Trophoblast cell (in vitro differentiated cells and primary cell): ENCODE measurements around the gene SESN1.

Experiments
- DNase-seq, 2 donors: peaks; one replicate each; pipeline ENCODE4 v3.0.0-alpha.2; 2016
- H2AFZ ChIP-seq: 2 replicates; pipeline ENCODE4 v1.6.1; 2013; ENCODE audit warnings: low read length, moderate library complexity, mild to moderate bottlenecking; ENCODE audit not compliant: insufficient read depth, poor library complexity
- H2AK5ac ChIP-seq: 2 replicates; pipeline ENCODE4 v1.6.1; 2013; ENCODE audit warnings: mild to moderate bottlenecking, low read length
- H2BK120ac ChIP-seq: 2 replicates; pipeline ENCODE4 v1.6.1; 2013; ENCODE audit warnings: low read length, mild to moderate bottlenecking, moderate library complexity; ENCODE audit not compliant: insufficient read depth, poor library complexity
- H2BK12ac ChIP-seq: 2 replicates; pipeline ENCODE4 v1.6.1; 2013; ENCODE audit warnings: mild to moderate bottlenecking, low read length, moderate library complexity
- H2BK5ac ChIP-seq: 2 replicates; pipeline ENCODE4 v1.6.1; 2013; ENCODE audit warnings: low read length, low read depth, moderate library complexity, mild to moderate bottlenecking; ENCODE audit not compliant: poor library complexity
- H3K14ac ChIP-seq: 2 replicates; pipeline ENCODE4 v1.6.1; 2013; ENCODE audit warnings: mild to moderate bottlenecking, low read length
- H3K18ac ChIP-seq: 2 replicates; pipeline ENCODE4 v1.6.1; 2013; ENCODE audit warnings: mild to moderate bottlenecking, low read length
- H3K23ac ChIP-seq: 2 replicates; pipeline ENCODE4 v1.6.1; 2013; ENCODE audit warnings: low read length
- H3K27ac ChIP-seq: 2 replicates; pipeline ENCODE4 v1.5.1; 2013; ENCODE audit warnings: low read depth, mild to moderate bottlenecking, inconsistent platforms, low read length, moderate library complexity
- H3K27me3 ChIP-seq: 2 replicates; pipeline ENCODE4 v1.6.1; 2013; ENCODE audit warnings: inconsistent platforms, mild to moderate bottlenecking, low read length, moderate library complexity; ENCODE audit not compliant: insufficient read depth
- H3K36me3 ChIP-seq, 2 experiments: 1 replicate in 1 of 2; 2 replicates in 1 of 2; pipeline ENCODE4 v1.6.1; 2013; ENCODE audit warnings: low read length in 2 of 2, mild to moderate bottlenecking in 2 of 2, moderate library complexity in 1 of 2; ENCODE audit not compliant: insufficient read depth in 2 of 2, control insufficient read depth in 1 of 2
- H3K4ac ChIP-seq: 2 replicates; pipeline ENCODE4 v1.6.1; 2013; ENCODE audit warnings: low read depth, mild to moderate bottlenecking, low read length, moderate library complexity
- H3K4me1 ChIP-seq, 2 experiments: 1 replicate in 1 of 2; 2 replicates in 1 of 2; pipeline ENCODE4 v1.6.1; 2013; ENCODE audit warnings: low read length in 2 of 2, mild to moderate bottlenecking in 2 of 2, moderate library complexity in 1 of 2; ENCODE audit not compliant: insufficient read depth in 2 of 2, control insufficient read depth in 1 of 2
- H3K4me2 ChIP-seq: 2 replicates; pipeline ENCODE4 v1.6.1; 2013; ENCODE audit warnings: inconsistent platforms, mild to moderate bottlenecking, low read length, moderate library complexity
- H3K4me3 ChIP-seq: 2 replicates; pipeline ENCODE4 v1.5.1; 2013; ENCODE audit warnings: mild to moderate bottlenecking, low read depth, low read length, inconsistent platforms
- H3K79me1 ChIP-seq: one replicate; pipeline ENCODE4 v1.6.1; 2013; ENCODE audit warnings: low read length
- H3K79me2 ChIP-seq: 2 replicates; pipeline ENCODE4 v1.6.1; 2013; ENCODE audit warnings: low read length, mild to moderate bottlenecking; ENCODE audit not compliant: control insufficient read depth, insufficient read depth, poor library complexity
- H3K9ac ChIP-seq: 2 replicates; pipeline ENCODE4 v1.6.1; 2013; ENCODE audit warnings: mild to moderate bottlenecking, low read length
- H3K9me3 ChIP-seq: 2 replicates; pipeline ENCODE4 v1.6.1; 2013; ENCODE audit warnings: low read depth, mild to moderate bottlenecking, control low read depth, inconsistent platforms, low read length; ENCODE audit not compliant: insufficient read depth
- H4K12ac ChIP-seq: 2 replicates; pipeline ENCODE4 v1.6.1; 2013; ENCODE audit warnings: low read depth, mild to moderate bottlenecking, low read length, moderate library complexity
- H4K8ac ChIP-seq: 2 replicates; pipeline ENCODE4 v1.6.1; 2013; ENCODE audit warnings: low read depth, mild to moderate bottlenecking, low read length, moderate library complexity
- H4K91ac ChIP-seq: one replicate; pipeline ENCODE4 v1.6.1; 2013; ENCODE audit warnings: low read depth, mild to moderate bottlenecking, low read length, moderate library complexity
- WGBS: extraction: QIAGEN DNeasy Blood & Tissue Kit; methylation state at CpG from one replicate; pipeline ENCODE4 v1.1.7; 2013; ENCODE audit warnings: missing lambda C conversion rate; ENCODE audit not compliant: insufficient read length, insufficient coverage; ENCODE audit errors: extremely low coverage; 5-methylcytosine and 5-hydroxymethylcytosine counted together

The SESN1 gene

GRCh38 chr6:109093732-109094415 is 772 bp downstream of the SESN1 start:
- no peak overlapping the region for H2BK12ac ChIP-seq
- H4K91ac ChIP-seq, result no peak overlapping the region
- no peak overlapping the region for H3K18ac ChIP-seq
- no peak overlapping the region for H4K12ac ChIP-seq
- no peak overlapping the region for H2BK120ac ChIP-seq
- peak overlapping the region; percentile 83 for H3K4me3 ChIP-seq
- H3K4me1 ChIP-seq, result peaks cover 0 to 2% of the 10 kb centered on the region in 2 experiments
- H3K27ac ChIP-seq, result no peak overlapping the region
- no peak overlapping the region for H2BK5ac ChIP-seq
- H3K36me3 ChIP-seq, result no peaks in the 10 kb centered on the region
- peak overlapping the region; percentile 82 for H3K4me2 ChIP-seq
- peak overlapping the region; percentile 69 for H3K9ac ChIP-seq
- H3K9me3 ChIP-seq, result no peaks in the 10 kb centered on the region
- no peak overlapping the region for H3K14ac ChIP-seq
- no peak overlapping the region for H4K8ac ChIP-seq
- no peaks in the 10 kb centered on the region for H3K27me3 ChIP-seq
- H3K23ac ChIP-seq, result no peak overlapping the region
- peak in 1 of 2 donors; percentile 27 for DNase-seq
- no peak overlapping the region for H3K4ac ChIP-seq
- H3K79me2 ChIP-seq, result peaks cover 4% of the 10 kb centered on the region
- no peak overlapping the region for H2AK5ac ChIP-seq
- H3K79me1 ChIP-seq, result peaks cover 8% of the 10 kb centered on the region
- peak overlapping the region; percentile 8 for H2AFZ ChIP-seq
- no CpG with 5 or more reads among the region's 19 CpGs for WGBS

- no peak overlapping the region for H2AK5ac ChIP-seq
- H3K27me3 ChIP-seq, result no peaks in the 10 kb centered on the region
- H3K79me2 ChIP-seq, result peaks cover 4% of the 10 kb centered on the region
- H3K27ac ChIP-seq, result no peak overlapping the region
- no peak overlapping the region for H2AFZ ChIP-seq
- H2BK120ac ChIP-seq, result no peak overlapping the region
- no peaks in the 10 kb centered on the region for H3K9me3 ChIP-seq
- peaks cover 0 to 2% of the 10 kb centered on the region in 2 experiments for H3K4me1 ChIP-seq
- H3K4ac ChIP-seq, result no peak overlapping the region
- no peak overlapping the region for H4K8ac ChIP-seq
- peaks cover 8% of the 10 kb centered on the region for H3K79me1 ChIP-seq
- no peaks in the 10 kb centered on the region for H3K36me3 ChIP-seq
- no peak overlapping the region for H3K14ac ChIP-seq
- H3K23ac ChIP-seq, result no peak overlapping the region
- H3K18ac ChIP-seq, result no peak overlapping the region
- no peak for DNase-seq
- WGBS, result no CpG with 5 or more reads among the region's 1 CpG
- no peak overlapping the region for H4K12ac ChIP-seq
- H3K4me3 ChIP-seq, result no peak overlapping the region
- H2BK5ac ChIP-seq, result no peak overlapping the region
- no peak overlapping the region for H4K91ac ChIP-seq
- H3K4me2 ChIP-seq, result no peak overlapping the region
- no peak overlapping the region for H2BK12ac ChIP-seq
- H3K9ac ChIP-seq, result no peak overlapping the region
These were observed 2.6 kb downstream of the SESN1 start for GRCh38 chr6:109092074-109092473.

- Histone ChIP-seq H3K4me2 (no peak overlapping the region), H4K91ac (no peak overlapping the region), H3K4me3 (no peak overlapping the region), H2BK120ac (no peak overlapping the region), H3K23ac (no peak overlapping the region), H2AFZ (no peak overlapping the region), H3K27ac (no peak overlapping the region), H3K18ac (no peak overlapping the region), H3K79me2 (peaks cover 4% of the 10 kb centered on the region), H3K14ac (no peak overlapping the region), H2AK5ac (no peak overlapping the region), H2BK12ac (no peak overlapping the region), H4K8ac (no peak overlapping the region), H3K4ac (no peak overlapping the region), H3K4me1 (peaks cover 0 to 2% of the 10 kb centered on the region in 2 experiments), H2BK5ac (no peak overlapping the region), H3K79me1 (peaks cover 8% of the 10 kb centered on the region), H3K36me3 (no peaks in the 10 kb centered on the region), H4K12ac (no peak overlapping the region), H3K9ac (no peak overlapping the region), H3K9me3 (no peaks in the 10 kb centered on the region), H3K27me3 (no peaks in the 10 kb centered on the region)
- no peak for DNase-seq
- no CpG with 5 or more reads among the region's 5 CpGs for WGBS
These were observed 3.2 kb downstream of the SESN1 start for GRCh38 chr6:109091314-109092024.

- Histone ChIP-seq H4K8ac (no peak overlapping the region), H3K4me3 (no peak overlapping the region), H2BK5ac (no peak overlapping the region), H3K9me3 (no peaks in the 10 kb centered on the region), H3K4me2 (no peak overlapping the region), H3K4me1 (no peaks in the 10 kb centered on the region), H3K14ac (no peak overlapping the region), H4K91ac (no peak overlapping the region), H3K27me3 (no peaks in the 10 kb centered on the region), H3K79me1 (no peaks in the 10 kb centered on the region), H2BK120ac (no peak overlapping the region), H2AFZ (no peak overlapping the region), H2AK5ac (no peak overlapping the region), H3K23ac (no peak overlapping the region), H3K9ac (no peak overlapping the region), H3K18ac (no peak overlapping the region), H2BK12ac (no peak overlapping the region), H3K4ac (no peak overlapping the region), H3K27ac (no peak overlapping the region), H4K12ac (no peak overlapping the region), H3K36me3 (peaks cover 0 to 3% of the 10 kb centered on the region in 2 experiments), H3K79me2 (no peaks in the 10 kb centered on the region)
- DNase-seq, result no peak
- WGBS, result no CpG with 5 or more reads among the region's 1 CpG
These were observed 5.7 kb downstream of the SESN1 start for GRCh38 chr6:109088995-109089394.
